Stimulated activated CD8-positive, alpha-beta memory T cell treated with anti-CD3 and anti-CD28 coated beads, Interleukin-4, amount 100 ng/mL, for 24 hours (primary cell): ENCODE data around the gene SPPL2B.

Source experiments
- DNase-seq: peaks from one replicate; pipeline ENCODE4 v3.0.0-alpha.2; 2020; ENCODE audit warnings: low read depth

SPPL2B gene

GRCh38 chr19:2323707-2324106, 4.8 kb upstream of the SPPL2B start:
- DNase-seq = no peak

GRCh38 chr19:2324220-2324948, 4.1 kb upstream of the SPPL2B start:
- DNase-seq = no peak

- DNase-seq = no peak
These were observed 3.0 kb upstream of the SPPL2B start for GRCh38 chr19:2325281-2326046.

GRCh38 chr19:2326699-2327360, 1.7 kb upstream of the SPPL2B start:
- no peak for DNase-seq

GRCh38 chr19:2327773-2328400, 597 bp upstream of the SPPL2B start:
- peak; percentile 47 for DNase-seq

- no peak for DNase-seq
These were observed 630 bp downstream of the SPPL2B start for GRCh38 chr19:2329149-2329478.

GRCh38 chr19:2329501-2329916, 1.0 kb downstream of the SPPL2B start:
- no peak for DNase-seq

GRCh38 chr19:2330255-2330631, 1.8 kb downstream of the SPPL2B start:
- DNase-seq = no peak

GRCh38 chr19:2330632-2331284, 2.3 kb downstream of the SPPL2B start:
- DNase-seq = no peak

- no peak for DNase-seq
These were observed 3.2 kb downstream of the SPPL2B start for GRCh38 chr19:2331601-2332246.

- no peak for DNase-seq
These were observed 4.0 kb downstream of the SPPL2B start for GRCh38 chr19:2332341-2333026.

GRCh38 chr19:2333027-2333806, 4.7 kb downstream of the SPPL2B start:
- no peak for DNase-seq

- no peak for DNase-seq
These were observed 5.3 kb downstream of the SPPL2B start for GRCh38 chr19:2333807-2334211.

- DNase-seq = no peak
These were observed 5.9 kb downstream of the SPPL2B start for GRCh38 chr19:2334426-2334825.

- no peak for DNase-seq
These were observed 6.7 kb downstream of the SPPL2B start for GRCh38 chr19:2334986-2335846.

GRCh38 chr19:2335848-2336247, 7.4 kb downstream of the SPPL2B start:
- no peak for DNase-seq

GRCh38 chr19:2336528-2337328, 8.2 kb downstream of the SPPL2B start:
- DNase-seq = no peak

- no peak for DNase-seq
These were observed 8.8 kb downstream of the SPPL2B start for GRCh38 chr19:2337329-2337707.
